Measurements from ENCODE around the gene B3GALNT2. TPM values are rescaled to one million over a fixed set of nuclear protein-coding genes. Genes with fewer than 3 reads are reported as not detected.
A peak's percentile ranks its signal among the peaks of the same experiment; 100 is the strongest.

Gene B3GALNT2
- total RNA-seq, 1 donor = 34.7 TPM

DNA sequence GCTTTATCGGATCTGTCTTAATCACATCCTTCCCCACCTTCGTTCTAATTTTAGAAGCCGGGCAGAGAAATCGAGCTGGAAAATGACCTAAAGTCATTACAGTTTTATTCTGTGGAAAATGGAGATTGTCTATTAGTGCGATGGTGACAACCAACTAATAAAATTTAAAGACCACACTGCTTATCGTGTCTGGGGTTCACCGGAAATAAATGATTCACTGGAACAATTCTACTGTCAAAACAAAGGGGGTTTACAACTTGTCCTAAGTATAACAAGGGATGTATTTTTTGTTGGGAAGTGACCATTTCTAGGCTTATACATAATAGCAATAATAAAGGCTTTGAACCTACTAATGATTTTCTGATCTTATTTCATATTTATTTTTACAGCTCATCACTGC is 55.6 kb downstream of the B3GALNT2 start:
- H3K4me1 ChIP-seq (ENCODE audit: insufficient read depth, low read length) = no peaks in the 10 kb centered on the region
- no peak overlapping the region for H3K27ac ChIP-seq (ENCODE audit: low read depth, low read length)
- H4K20me1 ChIP-seq (ENCODE audit: insufficient read depth, low read length) = no peaks in the 10 kb centered on the region
- no peaks in the 10 kb centered on the region for H3K9me3 ChIP-seq (ENCODE audit: low read depth, low read length)
- no peak overlapping the region for H3K4me3 ChIP-seq (ENCODE audit: insufficient read depth, low read length)
- no peak overlapping the region for H2AFZ ChIP-seq (ENCODE audit: low read length)
- no peaks in the 10 kb centered on the region for H3K27me3 ChIP-seq (ENCODE audit: insufficient read depth, low read length)
- TF ChIP-seq, protein P1, sequence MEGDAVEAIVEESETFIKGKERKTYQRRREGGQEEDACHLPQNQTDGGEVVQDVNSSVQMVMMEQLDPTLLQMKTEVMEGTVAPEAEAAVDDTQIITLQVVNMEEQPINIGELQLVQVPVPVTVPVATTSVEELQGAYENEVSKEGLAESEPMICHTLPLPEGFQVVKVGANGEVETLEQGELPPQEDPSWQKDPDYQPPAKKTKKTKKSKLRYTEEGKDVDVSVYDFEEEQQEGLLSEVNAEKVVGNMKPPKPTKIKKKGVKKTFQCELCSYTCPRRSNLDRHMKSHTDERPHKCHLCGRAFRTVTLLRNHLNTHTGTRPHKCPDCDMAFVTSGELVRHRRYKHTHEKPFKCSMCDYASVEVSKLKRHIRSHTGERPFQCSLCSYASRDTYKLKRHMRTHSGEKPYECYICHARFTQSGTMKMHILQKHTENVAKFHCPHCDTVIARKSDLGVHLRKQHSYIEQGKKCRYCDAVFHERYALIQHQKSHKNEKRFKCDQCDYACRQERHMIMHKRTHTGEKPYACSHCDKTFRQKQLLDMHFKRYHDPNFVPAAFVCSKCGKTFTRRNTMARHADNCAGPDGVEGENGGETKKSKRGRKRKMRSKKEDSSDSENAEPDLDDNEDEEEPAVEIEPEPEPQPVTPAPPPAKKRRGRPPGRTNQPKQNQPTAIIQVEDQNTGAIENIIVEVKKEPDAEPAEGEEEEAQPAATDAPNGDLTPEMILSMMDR (IDR thresholded peaks at IDR 0.05; ENCODE audit: extremely low read depth, low read depth, low read length) = no peak
- peaks cover 3% of the 10 kb centered on the region for H3K79me2 ChIP-seq (ENCODE audit: insufficient read depth, low read length)
- no peak for DNase-seq (ENCODE audit: insufficient read length, low spot score, missing footprints)
- H3K4me2 ChIP-seq (ENCODE audit: insufficient read depth, low read length) = no peak overlapping the region
- peaks cover 56% of the 10 kb centered on the region for H3K36me3 ChIP-seq (ENCODE audit: insufficient read depth, low read length)

DNA sequence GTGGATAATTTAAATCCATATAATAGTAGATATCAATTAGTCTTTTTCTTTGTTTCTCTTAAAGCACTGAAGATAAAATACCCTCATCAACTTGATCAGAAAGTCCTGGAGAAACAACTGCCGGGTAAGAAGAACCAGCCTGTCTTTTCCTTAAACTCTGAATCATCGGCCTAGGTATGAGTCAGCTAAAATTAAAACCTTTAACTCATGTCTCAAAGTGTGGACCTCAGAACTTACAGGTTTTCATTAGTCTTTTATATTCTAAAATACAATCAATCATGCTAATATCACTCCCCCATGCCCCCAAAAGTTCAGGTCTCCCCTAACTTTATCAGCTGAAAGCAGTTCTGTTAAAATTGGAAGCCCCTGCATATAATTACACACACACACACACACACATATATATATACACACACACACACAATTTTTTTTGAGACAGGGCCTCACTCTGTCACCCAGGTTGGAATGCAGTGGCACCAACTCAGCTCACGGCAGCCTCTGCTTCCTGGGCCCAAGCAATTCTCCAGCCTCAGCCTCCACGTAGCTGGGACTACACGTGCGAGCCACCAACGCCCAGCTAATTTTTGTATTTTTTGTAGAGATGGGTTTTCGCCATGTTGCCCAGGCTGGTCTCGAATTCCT is 61.3 kb downstream of the B3GALNT2 start:
- TF ChIP-seq, protein P1 (IDR thresholded peaks at IDR 0.05; ENCODE audit: extremely low read depth, low read depth, low read length) = no peak
- peak overlapping the region; percentile 3 for H3K4me2 ChIP-seq (ENCODE audit: insufficient read depth, low read length)
- peak; percentile 85 for DNase-seq (ENCODE audit: insufficient read length, low spot score, missing footprints)
- H3K36me3 ChIP-seq (ENCODE audit: insufficient read depth, low read length) = peaks cover 59% of the 10 kb centered on the region
- peak overlapping the region; percentile 73 for H3K27ac ChIP-seq (ENCODE audit: low read depth, low read length)
- no peaks in the 10 kb centered on the region for H3K27me3 ChIP-seq (ENCODE audit: insufficient read depth, low read length)
- H3K4me1 ChIP-seq (ENCODE audit: insufficient read depth, low read length) = peaks cover 11% of the 10 kb centered on the region
- H4K20me1 ChIP-seq (ENCODE audit: insufficient read depth, low read length) = no peaks in the 10 kb centered on the region
- H3K9me3 ChIP-seq (ENCODE audit: low read depth, low read length) = no peaks in the 10 kb centered on the region
- H2AFZ ChIP-seq (ENCODE audit: low read length) = peak overlapping the region; percentile 21
- no peak overlapping the region for H3K4me3 ChIP-seq (ENCODE audit: insufficient read depth, low read length)
- H3K79me2 ChIP-seq (ENCODE audit: insufficient read depth, low read length) = peaks cover 3% of the 10 kb centered on the region

DNA sequence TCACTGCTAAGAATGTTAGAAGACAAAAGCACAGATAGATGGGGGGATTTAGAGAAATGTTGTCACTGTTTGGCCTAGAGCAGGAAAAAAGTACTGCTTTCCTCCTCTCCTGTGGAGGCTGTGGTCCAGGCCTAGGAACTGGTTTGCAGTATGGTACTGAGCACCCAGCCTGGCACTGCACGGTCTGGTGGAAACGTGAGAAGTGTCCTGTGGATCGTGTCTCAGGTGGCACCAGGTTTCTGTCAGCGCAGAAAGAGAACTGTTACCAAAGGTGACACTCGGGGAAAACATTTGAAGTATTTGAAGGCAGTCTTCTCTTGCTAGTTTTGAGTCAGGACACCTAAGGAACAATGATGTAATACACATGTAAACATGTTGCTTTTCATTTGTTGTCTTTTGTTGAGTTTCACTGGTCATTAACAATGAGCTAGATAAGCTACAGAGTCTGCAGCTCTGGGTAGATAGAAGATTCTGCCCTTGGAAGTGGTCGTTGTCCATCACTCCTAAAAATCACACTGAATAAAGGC is 63.0 kb downstream of the B3GALNT2 start:
- no peak overlapping the region for H3K4me2 ChIP-seq (ENCODE audit: insufficient read depth, low read length)
- no peaks in the 10 kb centered on the region for H3K9me3 ChIP-seq (ENCODE audit: low read depth, low read length)
- no peak overlapping the region for H3K27ac ChIP-seq (ENCODE audit: low read depth, low read length)
- TF ChIP-seq, protein P1 (IDR thresholded peaks at IDR 0.05; ENCODE audit: extremely low read depth, low read depth, low read length) = no peak
- peaks cover 64% of the 10 kb centered on the region for H3K36me3 ChIP-seq (ENCODE audit: insufficient read depth, low read length)
- no peak overlapping the region for H2AFZ ChIP-seq (ENCODE audit: low read length)
- H3K4me3 ChIP-seq (ENCODE audit: insufficient read depth, low read length) = no peak overlapping the region
- H4K20me1 ChIP-seq (ENCODE audit: insufficient read depth, low read length) = no peaks in the 10 kb centered on the region
- H3K4me1 ChIP-seq (ENCODE audit: insufficient read depth, low read length) = peaks cover 11% of the 10 kb centered on the region
- peaks cover 3% of the 10 kb centered on the region for H3K79me2 ChIP-seq (ENCODE audit: insufficient read depth, low read length)
- H3K27me3 ChIP-seq (ENCODE audit: insufficient read depth, low read length) = no peaks in the 10 kb centered on the region
- no peak for DNase-seq (ENCODE audit: insufficient read length, low spot score, missing footprints)

DNA sequence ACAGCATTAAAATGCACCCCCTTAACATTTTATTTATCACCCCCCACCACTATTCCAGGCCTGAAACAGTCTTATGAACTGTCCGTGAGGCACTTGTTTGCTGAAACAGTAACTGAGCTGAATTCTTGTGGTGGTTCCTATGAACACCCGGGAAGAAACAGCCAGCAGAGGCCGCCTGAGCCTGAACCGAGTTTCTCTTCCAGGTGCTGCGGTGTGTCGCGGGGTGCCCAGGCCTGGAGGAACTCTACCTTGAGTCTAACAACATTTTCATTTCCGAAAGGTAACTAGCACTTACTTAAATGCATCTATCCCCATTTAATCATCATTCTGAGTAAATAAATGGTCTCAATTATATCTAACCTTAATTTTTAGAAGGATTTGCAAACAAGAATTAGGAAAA is 70.3 kb downstream of the B3GALNT2 start:
- H3K27ac ChIP-seq (ENCODE audit: low read depth, low read length) = no peak overlapping the region
- H3K27me3 ChIP-seq (ENCODE audit: insufficient read depth, low read length) = no peaks in the 10 kb centered on the region
- H3K4me3 ChIP-seq (ENCODE audit: insufficient read depth, low read length) = no peak overlapping the region
- no peaks in the 10 kb centered on the region for H3K4me1 ChIP-seq (ENCODE audit: insufficient read depth, low read length)
- no peaks in the 10 kb centered on the region for H3K9me3 ChIP-seq (ENCODE audit: low read depth, low read length)
- peaks cover 2% of the 10 kb centered on the region for H3K79me2 ChIP-seq (ENCODE audit: insufficient read depth, low read length)
- peaks cover 47% of the 10 kb centered on the region for H3K36me3 ChIP-seq (ENCODE audit: insufficient read depth, low read length)
- no peaks in the 10 kb centered on the region for H4K20me1 ChIP-seq (ENCODE audit: insufficient read depth, low read length)
- no peak for DNase-seq (ENCODE audit: insufficient read length, low spot score, missing footprints)
- TF ChIP-seq, protein P1 (IDR thresholded peaks at IDR 0.05; ENCODE audit: extremely low read depth, low read depth, low read length) = no peak
- no peak overlapping the region for H2AFZ ChIP-seq (ENCODE audit: low read length)
- H3K4me2 ChIP-seq (ENCODE audit: insufficient read depth, low read length) = no peak overlapping the region
